Cerebellar nuclear complex (tissue), 1 donor: ENCODE measurements around the gene REM1.

Experiments used
- DNase-seq, 2 experiments: peaks; one replicate each; lab custom pipeline; 2025; lab: John Stamatoyannopoulos, UW

REM1 gene

DNA sequence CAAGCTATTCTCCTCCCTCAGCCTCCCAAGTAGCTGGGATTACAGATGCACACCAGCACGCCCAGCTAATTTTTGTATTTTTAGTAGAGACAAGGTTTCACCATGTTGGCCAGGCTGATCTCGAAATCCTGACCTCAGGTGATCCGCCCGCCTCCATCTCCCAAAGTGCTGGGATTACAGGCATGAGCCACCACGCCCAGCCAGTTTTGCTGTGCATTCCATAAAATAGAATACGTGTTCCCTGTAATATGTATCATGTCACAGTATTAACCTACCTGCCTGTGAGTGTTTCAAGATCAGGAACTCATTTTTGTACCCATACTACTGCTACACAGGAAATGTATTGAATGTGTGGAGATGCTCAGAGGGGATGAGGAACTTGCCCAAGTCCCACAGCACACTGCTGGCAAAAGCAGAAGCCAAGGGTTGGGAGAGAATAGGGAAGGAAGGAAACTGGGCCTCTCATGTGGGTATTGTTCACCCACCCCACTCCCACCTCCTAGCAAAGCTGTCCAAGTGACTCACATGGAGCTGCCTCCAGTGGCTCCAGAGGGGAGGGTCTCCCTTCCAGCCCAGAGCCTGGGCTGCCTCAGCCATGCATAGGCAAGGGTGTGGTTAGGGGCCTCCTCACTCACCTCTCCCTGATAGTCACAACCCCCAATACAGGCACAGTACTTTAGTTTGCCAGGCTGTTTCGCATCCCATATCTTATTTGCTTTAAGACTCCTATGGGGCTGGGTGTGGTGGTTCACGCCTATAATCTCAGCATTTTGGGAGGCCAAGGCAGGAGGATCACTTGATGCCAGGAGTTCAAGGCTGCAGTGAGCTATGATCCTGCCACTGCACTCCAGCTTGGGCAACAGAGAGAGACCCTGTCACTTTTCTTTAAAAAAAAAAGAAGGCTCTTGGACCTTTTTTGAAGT is 48.5 kb downstream of the REM1 start:
- DNase-seq = no peak

GRCh38 chr20:31527266-31527665 is 52.2 kb downstream of the REM1 start:
- no peak for DNase-seq
